CD8-positive, alpha-beta memory T cell (primary cell): ENCODE data around the gene PROX1. TPM values are rescaled to one million over a fixed set of nuclear protein-coding genes. Genes with fewer than 3 reads are reported as not detected.

ENCODE experiments used
- CTCF ChIA-PET: fragments of 350-600 bp; sonication (Branson Sonifier 250); formaldehyde crosslinking; loops from one replicate; lab custom pipeline; 2021; ENCODE audit warnings: antibody characterized with exemption; lab: Charles Lee
- POLR2A ChIA-PET: fragments of 350-600 bp; sonication (Branson Sonifier 250); formaldehyde crosslinking; loops from one replicate; lab custom pipeline; 2021; ENCODE audit warnings: antibody characterized with exemption; lab: Charles Lee
- DNase-seq, 5 donors: peaks; one replicate each; pipeline versions ENCODE4 v3.0.0 to v3.0.0-alpha.2; 2020 to 2022; ENCODE audit warnings: mixed read lengths in 1 of 5
- H3K27ac ChIP-seq: one replicate; pipeline ENCODE4 v1.7.0; 2013; ENCODE audit warnings: low read depth, mild to moderate bottlenecking, low read length, moderate library complexity
- H3K27me3 ChIP-seq: 2 replicates; pipeline ENCODE4 v1.7.0; 2013; ENCODE audit warnings: low read length, mild to moderate bottlenecking; ENCODE audit not compliant: insufficient read depth, poor library complexity, severe bottlenecking
- H3K36me3 ChIP-seq: 2 replicates; pipeline ENCODE4 v1.7.0; 2013; ENCODE audit warnings: mild to moderate bottlenecking, low read length, moderate library complexity; ENCODE audit not compliant: insufficient read depth
- H3K4me1 ChIP-seq: 2 replicates; pipeline ENCODE4 v1.7.0; 2013; ENCODE audit warnings: mild to moderate bottlenecking, low read length, moderate library complexity; ENCODE audit not compliant: insufficient read depth
- H3K4me3 ChIP-seq: 2 replicates; pipeline ENCODE4 v1.7.0; 2013; ENCODE audit warnings: mild to moderate bottlenecking, low read length
- H3K9me3 ChIP-seq: 2 replicates; pipeline ENCODE4 v1.7.0; 2013; ENCODE audit warnings: mild to moderate bottlenecking, low read length
- H3K27ac Mint-ChIP-seq, 8 donors: one replicate each; pipeline ENCODE4 v1.8.0; 2020 to 2021; ENCODE audit warnings: mixed read lengths in 8 of 8, mild to moderate bottlenecking in 6 of 8, inconsistent platforms in 3 of 8, moderate library complexity in 3 of 8
- H3K27me3 Mint-ChIP-seq, 2 donors: one replicate each; pipeline ENCODE4 v1.8.0; 2020 to 2021; ENCODE audit warnings: mixed read lengths in 2 of 2, mild to moderate bottlenecking in 1 of 2, moderate library complexity in 1 of 2
- H3K36me3 Mint-ChIP-seq, 3 donors: one replicate each; pipeline ENCODE4 v1.8.0; 2020 to 2021; ENCODE audit warnings: mixed read lengths in 3 of 3, inconsistent platforms in 1 of 3, mild to moderate bottlenecking in 1 of 3
- H3K4me1 Mint-ChIP-seq, 3 donors: one replicate each; pipeline ENCODE4 v1.8.0; 2020 to 2021; ENCODE audit warnings: mixed read lengths in 3 of 3, inconsistent platforms in 1 of 3, mild to moderate bottlenecking in 1 of 3
- H3K4me3 Mint-ChIP-seq, 7 donors: one replicate each; pipeline ENCODE4 v1.8.0; 2020 to 2021; ENCODE audit warnings: mixed read lengths in 7 of 7, mild to moderate bottlenecking in 6 of 7, moderate library complexity in 4 of 7, inconsistent platforms in 2 of 7
- H3K9me3 Mint-ChIP-seq, 5 donors: one replicate each; pipeline ENCODE4 v1.8.0; 2020 to 2022; ENCODE audit warnings: mixed read lengths in 5 of 5, mild to moderate bottlenecking in 3 of 5, moderate library complexity in 2 of 5, inconsistent platforms in 1 of 5
- polyA plus RNA-seq: library from polyadenylated mRNA; unstranded; fragments of 300-500 nt; fragmentation: Illumina TruSeq; gene quantifications from one replicate; pipeline ENCODE4 v1.2.3, GENCODE V29; 2021
- total RNA-seq, 2 experiments: library from RNA; stranded (reverse); gene quantifications; one replicate each; pipeline ENCODE4 v1.2.3, GENCODE V29; 2021

PROX1 gene
- total and polyA plus RNA-seq, 3 experiments from 2014 or later: not detected

DNA sequence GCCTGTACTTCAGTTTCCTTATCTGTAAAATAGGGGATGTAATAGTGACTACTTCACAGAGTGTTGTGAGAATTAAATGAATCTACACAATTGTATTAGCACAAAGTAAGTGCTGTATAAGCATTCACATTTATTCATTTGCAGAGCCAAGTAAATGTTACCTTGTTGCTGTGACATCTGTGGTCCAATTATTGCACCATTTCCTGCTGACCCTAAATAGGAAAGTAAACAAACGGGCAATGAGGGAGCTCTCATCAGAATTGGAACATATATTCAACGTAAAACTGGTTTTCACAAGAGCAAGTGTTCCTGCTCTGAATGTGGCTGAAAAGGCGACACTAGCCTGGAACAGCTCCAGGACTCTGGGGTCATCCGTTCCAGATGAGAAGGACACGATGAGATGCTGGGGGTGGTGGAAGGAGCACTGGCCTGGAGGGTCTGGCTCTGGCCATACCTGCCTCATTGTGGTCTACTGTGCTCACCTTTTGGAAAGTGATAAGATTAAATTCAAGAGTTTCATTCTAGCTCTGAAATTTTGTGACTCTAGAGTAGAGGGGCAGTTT, 34.5 kb downstream of the PROX1 start:
- ChIA-PET POLR2A (no interaction called here), CTCF (no interaction called here)
- no peaks in the 10 kb centered on the region for H3K4me1 Mint-ChIP-seq
- H3K4me3 ChIP-seq: no peak overlapping the region
- DNase-seq: no peak
- H3K27ac ChIP-seq: no peak overlapping the region
- H3K27ac Mint-ChIP-seq: no peak overlapping the region
- no peak overlapping the region for H3K4me3 Mint-ChIP-seq
- H3K27me3 ChIP-seq: no peaks in the 10 kb centered on the region
- H3K9me3 Mint-ChIP-seq: peaks cover 0 to 4% (median 0%) of the 10 kb centered on the region in 5 donors
- H3K36me3 Mint-ChIP-seq: peaks cover 0 to 1% (median 0%) of the 10 kb centered on the region in 3 donors
- no peaks in the 10 kb centered on the region for H3K36me3 ChIP-seq
- peaks cover 5 to 7% of the 10 kb centered on the region in 2 donors for H3K27me3 Mint-ChIP-seq
- no peaks in the 10 kb centered on the region for H3K4me1 ChIP-seq
- no peaks in the 10 kb centered on the region for H3K9me3 ChIP-seq

DNA sequence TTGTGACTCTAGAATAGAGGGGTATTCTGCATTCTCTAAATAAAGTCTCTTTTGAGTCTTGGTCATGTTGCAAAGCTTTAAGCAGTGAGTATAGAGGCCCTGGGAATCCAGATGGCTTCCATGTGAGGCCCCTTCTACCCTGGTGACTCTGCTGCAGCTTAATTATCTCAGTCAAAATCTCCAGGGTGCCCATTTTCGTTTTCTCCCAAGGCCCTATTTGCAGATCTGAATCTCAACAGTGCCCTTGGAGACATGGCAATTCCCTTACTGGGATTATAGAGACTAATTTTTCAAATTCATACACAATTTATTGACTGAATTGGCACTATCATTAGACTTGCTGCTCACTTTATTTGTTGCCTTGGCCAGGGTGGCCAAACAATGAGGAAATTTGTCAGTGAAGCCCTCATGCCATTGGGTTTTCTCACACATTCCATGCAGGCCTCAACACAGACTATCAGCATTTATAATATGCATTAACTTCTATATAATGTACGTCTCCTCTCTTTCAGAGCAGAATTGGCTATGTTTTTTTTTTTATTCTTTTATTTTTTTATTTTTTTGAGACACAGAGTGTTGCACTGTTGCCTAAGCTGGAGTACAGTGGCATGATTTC, 35.1 kb downstream of the PROX1 start:
- no peak overlapping the region for H3K4me3 ChIP-seq
- H3K9me3 ChIP-seq: no peaks in the 10 kb centered on the region
- peaks cover 0 to 4% (median 0%) of the 10 kb centered on the region in 5 donors for H3K9me3 Mint-ChIP-seq
- no peak overlapping the region for H3K27ac Mint-ChIP-seq
- H3K36me3 Mint-ChIP-seq: peaks cover 0 to 1% (median 0%) of the 10 kb centered on the region in 3 donors
- ChIA-PET CTCF (no interaction called here), POLR2A (no interaction called here)
- no peak for DNase-seq
- no peak overlapping the region for H3K27ac ChIP-seq
- peaks cover 5 to 8% of the 10 kb centered on the region in 2 donors for H3K27me3 Mint-ChIP-seq
- no peaks in the 10 kb centered on the region for H3K4me1 Mint-ChIP-seq
- H3K4me3 Mint-ChIP-seq: no peak overlapping the region
- no peaks in the 10 kb centered on the region for H3K4me1 ChIP-seq
- no peaks in the 10 kb centered on the region for H3K27me3 ChIP-seq
- no peaks in the 10 kb centered on the region for H3K36me3 ChIP-seq

DNA sequence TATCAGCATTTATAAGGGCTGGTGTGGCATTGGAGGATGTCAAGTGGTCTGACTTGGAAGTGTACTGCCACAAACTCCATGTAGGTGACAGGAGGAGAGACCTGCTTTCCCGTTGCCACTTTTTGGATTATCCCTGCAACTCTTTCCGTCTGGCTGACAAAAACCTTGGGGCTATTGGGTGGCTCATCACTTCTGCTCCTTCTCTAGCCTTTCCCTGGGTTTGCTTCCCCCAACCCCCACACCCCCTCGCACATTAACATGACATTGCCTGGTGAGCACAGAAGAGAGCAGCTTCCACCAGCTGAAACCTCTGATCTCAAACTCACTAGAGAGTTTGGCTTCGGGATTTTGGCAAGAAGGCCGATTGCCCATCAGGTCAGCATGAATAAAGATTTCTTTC, 39.2 kb downstream of the PROX1 start:
- no peak overlapping the region for H3K4me3 Mint-ChIP-seq
- H3K27me3 Mint-ChIP-seq: peaks cover 2 to 17% of the 10 kb centered on the region in 2 donors
- no peak overlapping the region for H3K27ac Mint-ChIP-seq
- H3K9me3 ChIP-seq: no peaks in the 10 kb centered on the region
- H3K36me3 ChIP-seq: no peaks in the 10 kb centered on the region
- no peaks in the 10 kb centered on the region for H3K27me3 ChIP-seq
- DNase-seq: no peak
- H3K4me3 ChIP-seq: no peak overlapping the region
- POLR2A ChIA-PET: no interaction called here
- peaks cover 0 to 1% (median 0%) of the 10 kb centered on the region in 3 donors for H3K36me3 Mint-ChIP-seq
- H3K9me3 Mint-ChIP-seq: peaks cover 0 to 4% (median 0%) of the 10 kb centered on the region in 5 donors
- no peaks in the 10 kb centered on the region for H3K4me1 ChIP-seq
- H3K27ac ChIP-seq: no peak overlapping the region
- H3K4me1 Mint-ChIP-seq: no peaks in the 10 kb centered on the region
- CTCF ChIA-PET: interaction anchor here (1.5 kb wide), 1 partner anchor 9 kb away, joined by 4 read pairs; no protein-coding TSS in a partner anchor

DNA sequence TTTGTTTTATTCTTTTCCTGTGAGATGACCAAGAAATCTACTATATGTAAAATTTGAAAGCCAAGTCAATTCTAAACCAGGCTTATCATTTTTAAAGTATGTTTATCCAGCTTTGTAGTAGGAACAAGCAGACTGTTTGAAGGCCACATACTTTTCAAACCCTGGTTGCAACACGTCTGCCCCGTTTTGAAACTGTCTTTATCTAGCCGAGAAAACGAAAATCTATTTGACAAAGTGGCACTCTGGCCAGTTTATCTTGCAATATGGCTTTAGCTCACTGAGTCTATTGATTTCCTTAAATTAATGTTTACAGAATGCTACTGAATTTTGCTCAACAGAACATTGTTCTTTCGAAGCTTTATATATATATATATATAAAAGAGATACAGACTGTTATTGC, 39.7 kb downstream of the PROX1 start:
- ChIA-PET CTCF (interaction anchor here (1.5 kb wide), 1 partner anchor 9 kb away, joined by 4 read pairs; no protein-coding TSS in a partner anchor), POLR2A (no interaction called here)
- Histone ChIP-seq H3K27ac (no peak overlapping the region), H3K4me1 (no peaks in the 10 kb centered on the region), H3K27me3 (no peaks in the 10 kb centered on the region), H3K4me3 (no peak overlapping the region), H3K36me3 (no peaks in the 10 kb centered on the region), H3K9me3 (no peaks in the 10 kb centered on the region)
- no peaks in the 10 kb centered on the region for H3K4me1 Mint-ChIP-seq
- H3K4me3 Mint-ChIP-seq: no peak overlapping the region
- no peak overlapping the region for H3K27ac Mint-ChIP-seq
- peaks cover 2 to 17% of the 10 kb centered on the region in 2 donors for H3K27me3 Mint-ChIP-seq
- peaks cover 0 to 1% (median 0%) of the 10 kb centered on the region in 3 donors for H3K36me3 Mint-ChIP-seq
- peaks cover 0 to 4% (median 0%) of the 10 kb centered on the region in 5 donors for H3K9me3 Mint-ChIP-seq
- no peak for DNase-seq

DNA sequence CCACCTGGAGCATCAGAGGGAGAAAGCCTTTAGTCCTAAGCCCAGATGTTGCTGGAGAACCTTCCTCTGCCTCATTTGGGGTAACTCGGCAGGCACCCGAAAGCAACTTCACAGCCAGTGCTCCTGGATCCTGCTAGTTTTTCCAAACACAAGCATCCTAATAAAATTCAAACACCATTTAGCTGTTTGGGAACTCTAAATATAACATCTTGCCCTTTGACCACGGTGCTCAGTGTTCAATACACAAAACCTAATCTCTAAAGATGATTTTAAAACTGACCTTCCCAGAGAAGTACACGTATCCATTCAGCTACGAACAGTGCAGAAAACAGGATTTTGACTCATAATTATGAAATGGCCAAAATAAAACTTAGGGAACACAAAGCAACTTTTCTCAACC, 40.3 kb downstream of the PROX1 start:
- ChIA-PET CTCF (interaction anchor here (1.5 kb wide), 1 partner anchor 8 kb away, joined by 4 read pairs; no protein-coding TSS in a partner anchor), POLR2A (no interaction called here)
- H3K4me3 Mint-ChIP-seq: no peak overlapping the region
- H3K36me3 Mint-ChIP-seq: peaks cover 0 to 1% (median 0%) of the 10 kb centered on the region in 3 donors
- Histone ChIP-seq H3K27ac (no peak overlapping the region), H3K4me3 (no peak overlapping the region), H3K36me3 (no peaks in the 10 kb centered on the region), H3K9me3 (no peaks in the 10 kb centered on the region), H3K27me3 (no peaks in the 10 kb centered on the region), H3K4me1 (no peaks in the 10 kb centered on the region)
- DNase-seq: no peak
- no peak overlapping the region for H3K27ac Mint-ChIP-seq
- H3K27me3 Mint-ChIP-seq: peaks cover 2 to 17% of the 10 kb centered on the region in 2 donors
- H3K9me3 Mint-ChIP-seq: peaks cover 0 to 6% (median 0%) of the 10 kb centered on the region in 5 donors
- H3K4me1 Mint-ChIP-seq: no peaks in the 10 kb centered on the region

DNA sequence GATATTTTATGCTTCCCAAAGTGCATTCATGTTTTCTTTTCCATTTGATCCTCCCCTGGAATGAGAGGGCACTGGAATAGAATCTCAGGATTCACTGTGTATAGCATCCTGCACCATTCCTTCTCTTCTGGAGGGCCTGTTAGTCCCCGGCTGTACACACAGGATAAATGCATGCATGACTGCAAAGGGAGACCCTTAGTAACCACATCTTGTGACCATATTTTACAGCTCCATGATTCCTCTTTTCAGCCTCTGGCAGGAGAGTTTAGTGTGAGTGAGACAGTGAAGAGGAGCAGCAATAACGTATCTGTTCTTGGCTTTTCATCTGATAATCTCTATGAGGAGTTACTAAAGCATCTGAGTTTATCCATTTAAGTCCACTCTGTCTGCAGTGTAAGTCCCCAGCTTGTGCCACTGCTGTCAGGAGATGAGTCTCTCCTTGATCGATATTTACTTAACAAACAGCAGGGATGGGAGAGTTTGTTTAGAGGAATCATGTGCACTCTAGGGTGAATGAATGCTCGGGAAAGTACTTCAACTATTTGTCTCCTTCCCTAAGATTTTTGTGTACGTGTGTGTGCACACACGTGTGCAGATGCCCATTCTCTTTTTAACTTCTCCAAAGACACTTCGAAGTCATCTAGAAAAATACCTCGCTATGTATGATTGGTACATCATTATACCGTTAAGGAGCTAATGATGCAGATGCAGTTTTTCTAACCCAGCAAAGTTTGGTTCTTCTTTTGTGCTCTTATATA, 41.1 kb downstream of the PROX1 start:
- CTCF ChIA-PET: no interaction called here
- no peaks in the 10 kb centered on the region for H3K36me3 ChIP-seq
- Mint-ChIP-seq H3K9me3 (peaks cover 0 to 6% (median 0%) of the 10 kb centered on the region in 5 donors), H3K4me3 (no peak overlapping the region), H3K27ac (no peak overlapping the region), H3K27me3 (peaks cover 2 to 17% of the 10 kb centered on the region in 2 donors), H3K4me1 (no peaks in the 10 kb centered on the region), H3K36me3 (peaks cover 0 to 1% (median 0%) of the 10 kb centered on the region in 3 donors)
- H3K27ac ChIP-seq: no peak overlapping the region
- H3K9me3 ChIP-seq: no peaks in the 10 kb centered on the region
- H3K4me1 ChIP-seq: no peaks in the 10 kb centered on the region
- H3K4me3 ChIP-seq: no peak overlapping the region
- POLR2A ChIA-PET: no interaction called here
- DNase-seq: no peak
- no peaks in the 10 kb centered on the region for H3K27me3 ChIP-seq

DNA sequence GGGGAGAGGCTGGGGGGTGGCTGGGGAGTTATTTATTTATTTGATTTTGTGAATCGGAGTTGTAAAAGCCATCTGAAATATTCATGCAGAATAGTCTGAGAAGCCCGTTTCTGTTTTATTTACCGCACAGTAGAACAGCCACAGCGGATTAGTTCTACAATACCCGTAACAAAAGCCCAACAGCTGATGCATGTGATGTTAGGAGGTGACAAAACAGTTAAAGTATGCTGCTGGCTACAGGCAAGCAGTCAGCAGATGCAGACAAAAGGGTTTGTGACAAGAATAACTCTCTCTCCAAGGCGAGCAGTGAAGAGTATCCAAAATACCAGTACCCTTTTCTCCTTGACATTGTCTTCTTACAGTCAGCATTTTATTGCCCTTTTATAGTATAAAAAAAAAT, 42.0 kb downstream of the PROX1 start:
- Mint-ChIP-seq H3K9me3 (peaks cover 0 to 6% (median 0%) of the 10 kb centered on the region in 5 donors), H3K4me3 (no peak overlapping the region), H3K27ac (no peak overlapping the region), H3K4me1 (no peaks in the 10 kb centered on the region), H3K36me3 (peaks cover 0 to 1% (median 0%) of the 10 kb centered on the region in 3 donors), H3K27me3 (peaks cover 0 to 21% of the 10 kb centered on the region in 2 donors)
- Histone ChIP-seq H3K27me3 (no peaks in the 10 kb centered on the region), H3K9me3 (no peaks in the 10 kb centered on the region), H3K4me1 (no peaks in the 10 kb centered on the region), H3K36me3 (no peaks in the 10 kb centered on the region), H3K27ac (no peak overlapping the region), H3K4me3 (no peak overlapping the region)
- ChIA-PET POLR2A (no interaction called here), CTCF (no interaction called here)
- DNase-seq: no peak

DNA sequence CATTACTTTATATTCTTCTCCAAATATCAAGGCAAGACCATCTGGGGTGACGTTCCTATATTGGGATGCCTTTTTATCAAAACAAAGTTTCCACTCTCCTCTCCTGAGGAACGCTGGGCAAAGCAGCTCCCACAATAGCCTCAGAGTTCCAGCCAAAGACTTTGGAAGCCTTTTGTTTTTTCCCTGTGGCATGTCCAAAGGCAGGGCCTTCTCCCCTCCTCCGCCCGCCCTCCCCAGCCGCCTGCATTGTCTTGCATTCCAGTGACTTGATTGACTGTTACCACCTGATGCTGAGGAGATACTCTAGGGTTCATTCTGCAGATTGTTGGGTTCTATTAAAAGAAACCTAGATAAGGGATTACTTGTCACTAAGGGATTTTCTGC, 43.5 kb downstream of the PROX1 start:
- Mint-ChIP-seq H3K9me3 (peaks cover 0 to 6% (median 0%) of the 10 kb centered on the region in 5 donors), H3K27me3 (peaks cover 0 to 21% of the 10 kb centered on the region in 2 donors), H3K36me3 (no peaks in the 10 kb centered on the region)

More for the DNA sequence above, 43.5 kb downstream of the PROX1 start:
- ChIA-PET CTCF (no interaction called here), POLR2A (no interaction called here)
- Mint-ChIP-seq H3K4me1 (no peaks in the 10 kb centered on the region), H3K4me3 (no peak overlapping the region), H3K27ac (peak overlapping the region in 1 of 8 donors; percentile 68)
- no peaks in the 10 kb centered on the region for H3K4me1 ChIP-seq
- no peak overlapping the region for H3K4me3 ChIP-seq
- H3K36me3 ChIP-seq: no peaks in the 10 kb centered on the region
- DNase-seq: no peak
- no peaks in the 10 kb centered on the region for H3K27me3 ChIP-seq
- no peaks in the 10 kb centered on the region for H3K9me3 ChIP-seq
- no peak overlapping the region for H3K27ac ChIP-seq
